GM20000 (cell line): ENCODE results near the gene SH2D1B.

ENCODE experiments used
- DNase-seq: peaks from one replicate; pipeline ENCODE4 v3.0.0; 2012; ENCODE audit warnings: low spot score
- CTCF ChIP-seq: IDR thresholded peaks from 2 replicates; pipeline ENCODE4 v1.5.1; 2012; ENCODE audit warnings: mild to moderate bottlenecking, control low read depth; ENCODE audit errors: extremely low read depth, missing control alignments

Gene SH2D1B

DNA sequence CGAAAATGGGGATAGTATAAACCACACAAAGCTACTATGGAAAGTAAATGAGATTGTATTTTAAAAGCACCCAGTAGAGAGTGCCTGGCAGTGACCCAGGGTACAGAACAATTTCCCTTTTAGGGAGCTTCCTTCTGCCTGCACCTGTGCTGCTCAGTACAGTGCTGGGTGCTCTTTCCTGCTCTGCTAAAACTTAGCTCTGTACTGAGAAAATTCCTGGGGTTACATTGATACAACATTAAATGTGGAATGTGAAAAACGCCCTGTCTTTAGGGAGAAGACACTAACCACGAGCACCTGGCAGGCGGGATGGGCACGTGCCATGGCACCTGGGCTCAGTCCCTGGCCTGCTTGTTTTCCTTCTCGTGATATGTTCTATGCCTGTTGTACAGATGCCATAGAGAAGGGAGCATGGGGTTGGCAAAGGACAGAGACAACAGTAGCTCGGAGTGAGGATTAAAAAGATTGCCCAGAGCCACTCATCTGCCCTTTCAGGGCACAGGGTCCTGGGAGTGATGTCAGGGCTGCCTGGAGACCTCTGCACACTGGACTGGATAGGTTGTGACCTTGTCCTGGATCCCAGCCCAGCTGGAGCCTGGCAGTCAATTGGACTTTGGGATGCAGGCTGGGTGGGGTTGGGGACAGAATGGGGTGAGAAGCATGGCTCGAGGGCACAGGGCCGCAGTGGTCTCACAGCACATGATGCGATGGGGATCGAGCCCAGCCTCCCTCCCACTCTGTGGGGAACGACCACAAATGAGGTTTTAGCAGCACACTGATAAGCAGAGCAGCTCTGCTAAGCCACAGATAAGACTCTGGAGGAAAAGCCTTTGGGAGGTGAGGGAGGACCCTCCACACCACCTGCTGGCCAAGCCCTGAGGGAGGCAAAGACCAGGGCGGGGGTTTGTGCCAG lies 39.5 kb downstream of the SH2D1B start:
- no peak for TF ChIP-seq CTCF
- no peak for DNase-seq

DNA sequence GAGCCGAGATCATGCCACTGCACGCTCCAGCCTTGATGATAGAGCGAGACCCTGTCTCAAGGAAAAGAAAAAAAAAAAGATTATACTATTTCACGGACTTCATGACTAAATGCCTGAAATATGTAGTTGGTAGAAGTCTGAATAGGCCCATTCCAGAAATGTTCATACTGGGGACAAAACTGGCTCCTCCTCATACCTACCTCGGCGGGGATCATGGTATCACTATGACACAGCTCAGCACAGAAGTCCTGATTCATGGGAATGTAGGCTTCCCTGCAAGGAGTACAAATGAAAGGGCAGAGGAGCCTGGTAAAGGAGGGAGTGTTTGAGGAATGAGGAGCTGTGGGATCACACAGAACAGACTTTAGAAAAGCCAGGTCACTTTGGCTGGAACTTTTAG lies 40.3 kb downstream of the SH2D1B start:
- TF ChIP-seq CTCF, result no peak
- no peak for DNase-seq

DNA sequence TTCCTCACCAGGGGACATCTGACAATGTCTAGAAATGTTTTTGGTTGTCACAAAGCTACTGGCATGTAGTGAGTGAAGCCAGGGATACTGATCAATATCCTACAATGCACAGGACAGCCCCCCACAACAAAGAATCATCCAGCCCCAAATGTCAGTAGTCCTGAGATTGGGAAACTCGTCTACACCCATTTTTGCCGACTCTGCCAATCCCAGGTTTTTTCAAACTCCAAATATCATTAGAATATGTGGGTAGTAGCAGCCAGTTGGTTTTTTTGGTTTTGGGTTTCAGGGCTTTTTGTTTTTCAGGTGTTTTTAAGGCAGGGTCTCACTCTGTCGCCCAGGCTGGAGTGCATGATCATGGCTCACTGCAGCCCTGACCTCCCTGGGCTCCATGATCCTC lies 41.2 kb downstream of the SH2D1B start:
- TF ChIP-seq CTCF, result no peak
- no peak for DNase-seq

DNA sequence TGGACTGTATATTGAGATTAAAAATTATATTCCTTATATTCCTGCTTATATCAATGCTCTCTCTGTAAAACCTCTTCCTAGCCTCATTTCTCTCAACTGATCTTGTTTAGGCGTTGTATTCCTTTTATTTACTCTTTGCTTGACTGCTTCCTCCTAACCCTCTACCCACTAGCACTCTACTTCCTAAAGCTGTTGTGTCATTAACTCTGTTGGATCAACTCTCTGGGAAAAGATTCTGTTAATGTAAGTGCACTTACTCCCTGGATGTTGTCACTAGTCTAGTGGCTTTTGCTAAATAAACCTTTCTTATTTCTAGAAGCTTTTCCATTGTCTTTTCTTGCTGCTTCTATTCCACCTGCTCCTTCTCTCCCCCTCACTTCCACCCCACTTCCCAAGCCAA lies 41.8 kb downstream of the SH2D1B start:
- TF ChIP-seq CTCF, result no peak
- no peak for DNase-seq

GRCh38 chr1:162369571-162369970 lies 42.4 kb downstream of the SH2D1B start:
- no peak for TF ChIP-seq CTCF
- no peak for DNase-seq

DNA sequence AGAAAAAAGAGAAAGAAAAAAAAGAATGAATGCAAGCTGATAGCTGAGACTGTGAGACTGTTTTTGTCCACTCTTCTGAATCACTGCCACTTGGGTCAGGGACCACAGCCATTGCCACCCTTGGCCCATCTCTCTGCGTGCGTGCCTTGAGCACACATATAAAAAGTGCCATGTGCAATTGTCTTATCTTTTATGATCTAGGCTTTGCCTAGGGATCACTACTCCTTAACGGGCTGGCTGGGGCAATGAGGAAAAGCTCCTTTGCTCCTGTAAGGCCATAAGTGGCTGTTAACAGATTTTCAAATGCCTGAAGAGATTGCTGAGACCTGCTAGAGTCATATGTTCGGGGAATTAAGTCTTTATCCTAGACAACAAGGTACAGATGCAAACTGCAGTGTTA lies 43.5 kb downstream of the SH2D1B start:
- no peak for DNase-seq
- no peak for TF ChIP-seq CTCF

DNA sequence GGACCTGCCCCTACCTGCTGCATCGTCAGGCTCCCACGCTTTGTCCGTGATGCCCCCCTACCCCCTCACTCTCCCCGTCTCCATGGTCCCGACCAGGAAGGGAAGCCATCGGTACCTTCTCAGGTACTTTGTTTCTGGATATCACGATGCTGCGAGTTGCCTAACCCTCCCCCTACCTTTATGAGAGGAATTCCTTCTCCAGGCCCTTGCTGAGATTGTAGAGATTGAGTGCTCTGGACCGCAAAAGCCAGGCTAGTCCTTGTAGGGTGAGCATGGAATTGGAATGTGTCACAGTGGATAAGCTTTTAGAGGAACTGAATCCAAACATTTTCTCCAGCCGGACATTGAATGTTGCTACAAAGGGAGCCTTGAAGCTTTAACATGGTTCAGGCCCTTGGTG lies 44.2 kb downstream of the SH2D1B start:
- no peak for DNase-seq
- no peak for TF ChIP-seq CTCF
